RWPE1 (cell line): Measurements from ENCODE around the gene P2RY2.

ENCODE experiments used
- CTCF ChIA-PET: fragments of 350-600 bp; sonication (Branson Sonifier 250); formaldehyde crosslinking; extraction: SDS; loops from one replicate; lab custom pipeline; 2021; lab: Yijun Ruan, JAX
- POLR2A ChIA-PET: fragments of 400-600 bp; formaldehyde crosslinking; extraction: SDS; loops from one replicate; lab custom pipeline; 2020; ENCODE audit warnings: antibody characterized with exemption; ENCODE audit not compliant: low non-redundant PET; lab: Yijun Ruan, JAX
- DNase-seq: peaks from one replicate; pipeline ENCODE4 v3.0.0; 2012; ENCODE audit warnings: low spot score
- H3K27ac ChIP-seq: fragments of 450-650 bp; 2 replicates; pipeline ENCODE4 v1.5.1; 2017
- TF ChIP-seq, protein P1 (sequence below): fragments of 450-650 bp; conservative IDR thresholded peaks from 2 replicates; pipeline ENCODE4 v1.5.1; 2017; ENCODE audit warnings: low read depth, mild to moderate bottlenecking

P2RY2 gene

GRCh38 chr11:73200256-73200655 is 17.8 kb upstream of the P2RY2 start:
- H3K27ac ChIP-seq, result no peak overlapping the region
- ChIA-PET POLR2A (no interaction called here), CTCF (interaction anchor here (0.5 to 1.4 kb wide), 2 partner anchors 12 to 19 kb away, joined by 3 to 4 read pairs; no protein-coding TSS in a partner anchor)
- no peak for DNase-seq
- TF ChIP-seq, protein P1, sequence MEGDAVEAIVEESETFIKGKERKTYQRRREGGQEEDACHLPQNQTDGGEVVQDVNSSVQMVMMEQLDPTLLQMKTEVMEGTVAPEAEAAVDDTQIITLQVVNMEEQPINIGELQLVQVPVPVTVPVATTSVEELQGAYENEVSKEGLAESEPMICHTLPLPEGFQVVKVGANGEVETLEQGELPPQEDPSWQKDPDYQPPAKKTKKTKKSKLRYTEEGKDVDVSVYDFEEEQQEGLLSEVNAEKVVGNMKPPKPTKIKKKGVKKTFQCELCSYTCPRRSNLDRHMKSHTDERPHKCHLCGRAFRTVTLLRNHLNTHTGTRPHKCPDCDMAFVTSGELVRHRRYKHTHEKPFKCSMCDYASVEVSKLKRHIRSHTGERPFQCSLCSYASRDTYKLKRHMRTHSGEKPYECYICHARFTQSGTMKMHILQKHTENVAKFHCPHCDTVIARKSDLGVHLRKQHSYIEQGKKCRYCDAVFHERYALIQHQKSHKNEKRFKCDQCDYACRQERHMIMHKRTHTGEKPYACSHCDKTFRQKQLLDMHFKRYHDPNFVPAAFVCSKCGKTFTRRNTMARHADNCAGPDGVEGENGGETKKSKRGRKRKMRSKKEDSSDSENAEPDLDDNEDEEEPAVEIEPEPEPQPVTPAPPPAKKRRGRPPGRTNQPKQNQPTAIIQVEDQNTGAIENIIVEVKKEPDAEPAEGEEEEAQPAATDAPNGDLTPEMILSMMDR, result no peak

GRCh38 chr11:73201249-73201648 is 16.8 kb upstream of the P2RY2 start:
- H3K27ac ChIP-seq, result no peak overlapping the region; the same call in 1 of the 2 replicates
- DNase-seq, result no peak
- ChIA-PET POLR2A (no interaction called here), CTCF (interaction anchor here (0.6 kb wide), 1 partner anchor 23 kb away, joined by 5 read pairs; no protein-coding TSS in a partner anchor)
- TF ChIP-seq, protein P1, result no peak

GRCh38 chr11:73201888-73202780 is 15.9 kb upstream of the P2RY2 start:
- TF ChIP-seq, protein P1, result no peak
- no peak overlapping the region for H3K27ac ChIP-seq
- DNase-seq, result no peak
- ChIA-PET CTCF (interaction anchor here (0.6 to 0.7 kb wide), 3 partner anchors 24 to 62 kb away, joined by 3 to 5 read pairs (median 4); no protein-coding TSS in a partner anchor), POLR2A (no interaction called here)

- POLR2A ChIA-PET, result no interaction called here
Observed at GRCh38 chr11:73203322-73203721, 14.8 kb upstream of the P2RY2 start.

DNA sequence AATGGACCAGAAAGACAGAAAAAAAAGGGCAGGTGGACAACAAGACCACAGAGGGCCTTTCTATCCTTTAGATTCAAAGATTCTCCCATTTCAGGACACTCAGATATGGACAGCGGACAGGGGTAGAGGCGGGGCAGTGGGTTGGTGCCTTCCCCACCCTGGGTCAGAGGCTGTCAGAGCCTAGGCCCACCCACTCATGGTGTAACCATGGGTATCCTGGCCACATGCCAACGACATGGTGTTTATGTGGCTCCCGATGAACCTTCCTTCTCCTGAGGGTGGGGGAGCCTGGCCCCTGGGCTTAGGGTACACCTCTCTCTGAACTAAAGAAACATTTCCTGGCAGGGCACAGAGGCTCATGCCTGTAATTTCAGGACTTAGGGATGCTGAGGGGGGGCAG is 14.3 kb upstream of the P2RY2 start:
- TF ChIP-seq, protein P1, result no peak
- CTCF ChIA-PET, result no interaction called here
- POLR2A ChIA-PET, result no interaction called here
- H3K27ac ChIP-seq, result no peak overlapping the region
- no peak for DNase-seq

More at GRCh38 chr11:73203322-73203721, 14.8 kb upstream of the P2RY2 start:
- no peak overlapping the region for H3K27ac ChIP-seq
- CTCF ChIA-PET, result no interaction called here
- TF ChIP-seq, protein P1, result no peak
- DNase-seq, result no peak

DNA sequence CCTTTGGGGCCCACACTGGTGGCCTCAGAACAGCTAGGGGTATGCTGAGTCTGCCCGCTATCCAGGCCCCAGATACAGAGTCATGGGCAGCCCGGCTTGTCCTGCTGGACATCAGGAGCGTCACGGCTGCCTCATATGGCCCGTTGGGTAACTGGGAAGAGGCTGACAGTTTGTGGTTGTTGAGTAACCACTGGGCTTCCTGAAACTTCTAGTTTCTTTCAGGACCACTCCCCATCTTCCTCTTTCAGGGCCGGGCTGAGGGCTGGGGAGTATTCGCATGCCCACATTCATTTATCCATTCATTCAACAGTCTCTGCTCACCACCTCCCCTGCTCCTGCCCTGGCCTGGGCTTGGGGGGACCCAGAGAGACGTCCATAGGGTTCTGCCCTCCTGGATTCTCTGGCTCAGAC is 13.4 kb upstream of the P2RY2 start:
- ChIA-PET POLR2A (no interaction called here), CTCF (no interaction called here)
- TF ChIP-seq, protein P1, result no peak
- H3K27ac ChIP-seq, result no peak overlapping the region
- no peak for DNase-seq
